ENCODE results near the gene KRT39. TPM values are rescaled to one million over a fixed set of nuclear protein-coding genes. Genes with fewer than 3 reads are reported as not detected.

The KRT39 gene
- total and polyA plus RNA-seq, 2 of the 13 experiments (the other 11 are each of a cell fraction or from before 2014, with no cell fraction given) = 0.07 to 1.2 TPM

GRCh38 chr17:40915199-40915661, 51.5 kb downstream of the KRT39 start (continued):
- TF ChIP-seq FOXO4 (CRISPR knock-in tag; conservative IDR thresholded peaks at IDR 0.05) = no peak
- TF ChIP-seq GMEB1 (CRISPR knock-in tag; IDR thresholded peaks at IDR 0.05; ENCODE audit: borderline replicate concordance) = no peak
- no peak for TF ChIP-seq ZNF460 (CRISPR knock-in tag; IDR thresholded peaks at IDR 0.05; ENCODE audit: borderline replicate concordance)
- TF ChIP-seq ZNF704 (CRISPR knock-in tag; IDR thresholded peaks at IDR 0.05; ENCODE audit: borderline replicate concordance) = no peak
- TF ChIP-seq SRY (CRISPR knock-in tag; IDR thresholded peaks at IDR 0.05) = no peak
- peak; percentile 70 for TF ChIP-seq ATF2 (CRISPR knock-in tag; IDR thresholded peaks at IDR 0.05)
- no peak for TF ChIP-seq ZNF143 (CRISPR knock-in tag; IDR thresholded peaks at IDR 0.05)
- TF ChIP-seq ZNF530 (CRISPR knock-in tag; IDR thresholded peaks at IDR 0.05; ENCODE audit: low read depth) = no peak
- TF ChIP-seq SIX1 (CRISPR knock-in tag; IDR thresholded peaks at IDR 0.05; ENCODE audit: borderline replicate concordance) = peak; percentile 24; the same call in 1 of the 2 replicates
- no peak for TF ChIP-seq HNRNPLL (IDR thresholded peaks at IDR 0.05; ENCODE audit: low read depth, low read length, poor library complexity, severe bottlenecking)
- no peak for TF ChIP-seq EED (CRISPR knock-in tag; IDR thresholded peaks at IDR 0.05)
- peak; percentile 65; the same call in 1 of the 2 replicates for TF ChIP-seq DNMT3B (CRISPR knock-in tag; conservative IDR thresholded peaks at IDR 0.05)
- no peak for TF ChIP-seq GABPB1 (CRISPR knock-in tag; IDR thresholded peaks at IDR 0.05)
- no peak for TF ChIP-seq CCAR2 (optimal IDR thresholded peaks at IDR 0.05; ENCODE audit: low read depth, low read length)
- TF ChIP-seq CHD2 (IDR thresholded peaks at IDR 0.05; ENCODE audit: low read depth, low read length) = no peak
- TF ChIP-seq NFAT5 (CRISPR knock-in tag; IDR thresholded peaks at IDR 0.05) = no peak
- no peak for TF ChIP-seq ZNF580 (CRISPR knock-in tag; IDR thresholded peaks at IDR 0.05; ENCODE audit: borderline replicate concordance, low read depth)
- TF ChIP-seq NFIC (IDR thresholded peaks at IDR 0.05; ENCODE audit: low read length) = peak; percentile 55; the same call in 1 of the 2 replicates
- no peak for TF ChIP-seq TOE1 (CRISPR knock-in tag; IDR thresholded peaks at IDR 0.05)

Measured in HepG2 (cell line).